ENCODE measurements around the gene PPY.
"Not testable (repeated sequence)": the region's sequence is repeated elsewhere in the genome, so short reads cannot be mapped to it uniquely, and the experiment has no call there.

The PPY gene

GRCh38 chr17:43901861-43902589, 40.3 kb downstream of the PPY start:
- DNase-seq, result no peak

- no peak for DNase-seq
Observed at GRCh38 chr17:43900858-43901754, 41.2 kb downstream of the PPY start.

GRCh38 chr17:43900183-43900857, 42.0 kb downstream of the PPY start:
- DNase-seq, result peak; percentile 89

GRCh38 chr17:43898446-43898845, 43.8 kb downstream of the PPY start:
- DNase-seq, result no peak

- DNase-seq, result no peak
Observed at GRCh38 chr17:43897831-43898230, 44.4 kb downstream of the PPY start.

GRCh38 chr17:43894494-43894893, 47.8 kb downstream of the PPY start:
- not testable (repeated sequence) for DNase-seq

GRCh38 chr17:43892647-43892952, 49.7 kb downstream of the PPY start:
- no peak for DNase-seq

- no peak for DNase-seq
Observed at GRCh38 chr17:43891851-43892646, 50.2 kb downstream of the PPY start.

Measured in OCI-M1 (cell line).